ENCODE results near the gene PLEKHF1.
"Not testable (repeated sequence)": the region's sequence is repeated elsewhere in the genome, so short reads cannot be mapped to it uniquely, and the experiment has no call there.

PLEKHF1 gene

DNA sequence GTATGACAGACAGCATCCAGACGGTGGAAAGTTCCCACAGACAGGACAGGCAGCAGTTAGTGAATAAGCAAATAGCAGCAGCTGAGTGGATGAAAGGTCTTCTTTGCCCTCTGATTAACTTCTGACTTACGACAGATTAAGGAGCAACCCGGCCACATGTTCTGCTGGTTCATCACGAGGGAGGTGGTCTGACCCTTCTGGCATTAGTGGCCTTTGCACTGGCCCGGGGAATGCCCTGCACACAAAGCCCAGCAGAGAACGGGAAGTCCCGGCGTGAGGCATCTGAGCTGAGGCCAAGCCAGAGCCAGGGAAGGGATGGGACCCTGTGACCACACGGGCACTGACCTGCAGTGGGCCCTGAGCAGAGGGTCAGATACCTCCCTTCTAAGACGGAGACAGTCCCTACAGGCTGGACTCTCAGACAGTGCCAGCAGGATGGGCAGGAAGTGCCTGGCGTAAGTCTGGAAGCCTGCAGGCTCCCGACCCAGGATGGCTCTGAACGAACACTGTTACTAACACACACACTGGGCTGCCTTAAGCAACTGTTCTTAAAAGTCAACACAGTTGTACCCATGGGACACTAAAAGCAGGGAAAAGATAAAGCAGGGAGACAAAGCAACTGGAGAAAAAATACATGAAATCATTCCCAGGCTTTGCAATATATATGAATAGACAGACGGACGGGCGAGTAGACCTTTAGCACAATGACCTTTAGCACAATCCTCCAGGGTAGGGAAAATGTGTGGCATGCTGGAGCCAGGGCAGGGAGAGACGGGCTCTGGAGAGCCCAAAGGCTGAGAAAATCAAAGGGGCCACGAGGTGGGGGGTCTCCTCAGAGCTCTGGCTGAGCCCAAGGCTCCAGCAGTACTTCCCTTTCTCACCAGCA lies 43.5 kb downstream of the PLEKHF1 start:
- Mint-ChIP-seq H3K27ac (peak overlapping the region; percentile 85), H3K4me1 (ENCODE audit: low read depth) (peaks cover 99% of the 10 kb centered on the region), H3K36me3 (ENCODE audit: low read depth) (peaks cover 52% of the 10 kb centered on the region)

DNA sequence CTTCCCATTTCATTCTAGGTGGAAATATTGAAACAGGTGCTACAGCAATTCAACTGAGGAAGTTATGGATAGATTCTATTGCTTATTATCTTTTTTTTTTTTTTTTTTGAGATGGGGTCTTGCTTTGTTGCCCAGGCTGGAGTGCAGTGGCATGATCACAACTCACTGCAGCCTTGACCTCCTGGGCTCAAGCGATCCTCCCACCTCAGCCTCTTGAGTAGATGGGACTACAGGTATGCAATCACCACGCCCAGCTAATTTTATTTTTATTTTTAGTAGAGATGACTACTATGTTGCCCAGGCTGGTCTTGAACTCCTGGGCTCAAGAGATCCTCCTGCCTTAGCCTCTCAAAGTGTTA lies 44.2 kb downstream of the PLEKHF1 start:
- H3K4me3 Mint-ChIP-seq, H3K9me3 Mint-ChIP-seq, H3K27me3 Mint-ChIP-seq: not testable (repeated sequence)
- H3K4me1 Mint-ChIP-seq (ENCODE audit: low read depth) = peaks cover 99% of the 10 kb centered on the region
- peaks cover 52% of the 10 kb centered on the region for H3K36me3 Mint-ChIP-seq (ENCODE audit: low read depth)
- H3K27ac Mint-ChIP-seq = peak overlapping the region; percentile 85

More for the DNA sequence above, 43.5 kb downstream of the PLEKHF1 start:
- Mint-ChIP-seq H3K4me3 (no peak overlapping the region), H3K27me3 (no peaks in the 10 kb centered on the region), H3K9me3 (no peaks in the 10 kb centered on the region)

DNA sequence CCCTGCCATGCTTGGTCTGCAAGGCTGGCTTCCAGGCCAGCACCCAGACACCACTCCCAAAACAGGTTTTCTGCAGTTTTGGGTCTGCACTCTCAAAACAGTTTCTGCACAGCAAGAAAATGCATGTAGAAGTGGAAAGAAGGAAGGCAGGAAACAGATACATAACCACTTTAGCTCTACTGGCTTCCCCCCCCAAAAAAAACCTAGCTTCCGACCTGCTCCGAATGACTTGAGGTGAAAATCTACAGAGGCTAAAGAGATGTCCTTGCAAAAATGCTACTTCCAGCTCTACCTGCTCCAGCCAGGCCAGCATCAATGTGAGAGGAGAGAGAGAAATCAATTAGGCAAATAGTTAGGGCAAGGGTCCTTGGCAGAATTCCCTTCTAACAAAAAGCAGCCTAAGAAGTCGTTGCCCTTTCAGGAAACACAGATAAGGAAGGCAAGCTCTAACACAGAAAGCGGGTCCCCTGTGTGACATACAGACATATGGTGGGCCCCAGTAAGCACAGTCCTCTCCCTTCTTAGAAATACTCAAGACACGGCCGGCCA lies 46.4 kb downstream of the PLEKHF1 start:
- H3K27me3 Mint-ChIP-seq = no peaks in the 10 kb centered on the region
- peak overlapping the region; percentile 77 for H3K27ac Mint-ChIP-seq
- peak overlapping the region; percentile 96 for H3K4me3 Mint-ChIP-seq
- no peaks in the 10 kb centered on the region for H3K9me3 Mint-ChIP-seq
- H3K4me1 Mint-ChIP-seq (ENCODE audit: low read depth) = peaks cover 91% of the 10 kb centered on the region
- H3K36me3 Mint-ChIP-seq (ENCODE audit: low read depth) = peaks cover 39% of the 10 kb centered on the region

DNA sequence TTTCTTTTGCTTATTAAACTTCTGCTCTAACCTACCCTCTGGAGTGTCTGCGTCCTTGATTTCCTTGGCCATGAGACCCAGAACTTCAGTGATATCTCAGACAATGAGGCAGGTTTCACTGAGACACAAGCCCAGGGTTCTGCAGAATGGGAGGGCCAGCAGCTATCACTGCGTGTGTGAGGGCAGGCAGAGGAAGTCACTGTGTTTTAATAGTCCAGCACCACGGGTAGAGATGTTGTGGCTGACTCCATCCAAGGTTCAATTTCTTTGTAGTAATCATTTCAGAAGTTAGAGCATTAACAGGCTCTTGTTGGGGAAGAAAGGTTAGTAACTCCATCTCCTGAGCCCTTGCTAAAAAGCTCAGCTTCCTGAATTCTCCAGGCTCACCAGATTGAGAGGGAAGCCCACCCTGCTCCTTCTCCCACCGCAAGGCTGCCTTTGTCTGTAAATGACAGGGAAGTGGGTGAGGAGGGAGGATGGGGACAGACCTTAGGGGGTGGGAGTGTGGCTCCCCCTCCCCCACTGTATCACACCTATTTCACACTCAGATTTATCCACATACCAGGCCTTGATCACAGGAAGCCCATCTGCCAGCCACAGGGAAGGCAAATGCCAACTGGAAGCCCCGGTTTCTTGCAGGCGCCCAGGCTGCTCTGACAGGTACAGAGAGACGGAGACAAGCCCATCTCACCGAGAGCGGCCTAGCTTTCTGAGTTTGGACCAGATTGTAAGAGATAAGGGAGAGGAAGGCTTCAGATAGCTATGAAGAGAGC lies 47.7 kb downstream of the PLEKHF1 start:
- Mint-ChIP-seq H3K4me3 (peak overlapping the region; percentile 96), H3K9me3 (no peaks in the 10 kb centered on the region), H3K27me3 (no peaks in the 10 kb centered on the region), H3K27ac (peak overlapping the region; percentile 95), H3K36me3 (ENCODE audit: low read depth) (peaks cover 27% of the 10 kb centered on the region), H3K4me1 (ENCODE audit: low read depth) (peaks cover 80% of the 10 kb centered on the region)

DNA sequence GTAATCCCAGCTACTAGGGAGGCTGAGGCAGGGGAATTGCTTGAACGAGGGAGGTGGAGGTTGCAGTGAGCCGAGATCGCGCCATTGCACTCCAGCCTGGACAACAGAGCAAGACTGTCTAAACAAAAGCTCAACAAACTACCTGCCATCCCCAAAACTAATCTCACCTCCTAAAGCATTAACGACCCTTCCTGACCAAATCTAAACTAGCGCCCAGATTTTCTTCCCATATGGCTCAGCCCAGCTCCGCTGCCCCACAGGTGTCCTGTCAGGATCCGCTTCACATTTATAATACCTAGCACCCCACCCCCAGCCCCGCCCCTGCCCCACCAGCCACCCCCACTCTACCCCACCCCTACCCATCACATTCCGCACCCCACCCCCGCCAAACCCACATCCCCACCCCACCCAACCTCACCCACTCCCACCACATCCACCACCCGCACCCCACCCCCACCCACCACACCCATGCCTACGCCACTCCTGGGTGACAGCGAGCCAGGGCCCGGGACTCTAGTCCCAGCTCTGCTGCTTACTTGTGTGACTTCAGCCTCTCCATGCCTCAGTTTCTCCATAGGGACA lies 49.2 kb downstream of the PLEKHF1 start:
- Mint-ChIP-seq H3K27ac (peak overlapping the region; percentile 95), H3K4me1 (ENCODE audit: low read depth) (peaks cover 66% of the 10 kb centered on the region), H3K27me3 (no peaks in the 10 kb centered on the region)

DNA sequence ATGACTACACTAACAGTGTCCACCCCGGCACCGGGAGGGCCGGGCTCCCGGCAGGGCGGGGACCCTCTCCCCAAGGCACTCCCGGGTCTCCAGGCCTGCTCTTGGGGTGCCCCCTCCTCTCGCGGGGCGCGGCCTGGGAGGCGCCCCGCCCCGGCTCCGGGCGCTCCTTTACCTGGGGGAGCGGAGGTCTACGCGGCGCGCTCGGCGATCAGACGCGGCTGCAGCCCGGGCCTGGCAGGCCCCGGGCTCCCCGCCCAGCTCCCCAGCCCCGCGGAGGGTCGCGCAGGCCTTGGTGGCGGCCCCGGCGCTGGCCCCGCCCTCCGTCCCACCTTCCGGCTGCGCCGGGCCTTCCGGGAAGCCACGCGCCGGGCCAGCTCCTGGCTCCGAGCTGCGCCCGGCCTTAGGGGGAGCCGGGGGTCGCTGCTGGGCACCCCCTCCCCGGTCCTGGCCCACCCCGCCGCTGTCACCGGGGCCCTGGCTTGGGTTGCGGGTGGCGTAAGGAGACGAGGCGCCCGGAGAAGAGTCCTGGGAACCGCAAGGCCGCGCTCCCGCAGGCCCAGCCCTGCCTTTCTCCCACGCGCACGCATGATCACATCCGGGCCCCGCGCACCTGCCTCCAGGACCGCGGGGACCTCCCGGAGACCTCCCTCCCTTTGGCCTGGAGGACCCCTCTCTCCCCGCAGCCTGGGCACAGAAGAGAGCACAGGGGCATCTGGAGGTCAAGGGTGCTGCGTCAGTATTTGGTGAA lies 49.9 kb downstream of the PLEKHF1 start, which contains the start of gene C19orf12:
Gene C19orf12 (minus strand): TSS at position 309 of the 748 bp plus-strand sequence. CDS start 6,848 bp downstream, outside the sequence.
- peaks cover 59% of the 10 kb centered on the region for H3K4me1 Mint-ChIP-seq (ENCODE audit: low read depth)
- no peaks in the 10 kb centered on the region for H3K9me3 Mint-ChIP-seq
- peak within 1 kb of the TSS; percentile 96 for H3K4me3 Mint-ChIP-seq
- peaks cover 18% of the 10 kb centered on the region for H3K36me3 Mint-ChIP-seq (ENCODE audit: low read depth)
- H3K27me3 Mint-ChIP-seq = no peaks in the 10 kb centered on the region
- peak within 1 kb of the TSS; percentile 98 for H3K27ac Mint-ChIP-seq

More for the DNA sequence above, 49.2 kb downstream of the PLEKHF1 start:
- no peaks in the 10 kb centered on the region for H3K9me3 Mint-ChIP-seq
- peaks cover 18% of the 10 kb centered on the region for H3K36me3 Mint-ChIP-seq (ENCODE audit: low read depth)
- peak overlapping the region; percentile 96 for H3K4me3 Mint-ChIP-seq

DNA sequence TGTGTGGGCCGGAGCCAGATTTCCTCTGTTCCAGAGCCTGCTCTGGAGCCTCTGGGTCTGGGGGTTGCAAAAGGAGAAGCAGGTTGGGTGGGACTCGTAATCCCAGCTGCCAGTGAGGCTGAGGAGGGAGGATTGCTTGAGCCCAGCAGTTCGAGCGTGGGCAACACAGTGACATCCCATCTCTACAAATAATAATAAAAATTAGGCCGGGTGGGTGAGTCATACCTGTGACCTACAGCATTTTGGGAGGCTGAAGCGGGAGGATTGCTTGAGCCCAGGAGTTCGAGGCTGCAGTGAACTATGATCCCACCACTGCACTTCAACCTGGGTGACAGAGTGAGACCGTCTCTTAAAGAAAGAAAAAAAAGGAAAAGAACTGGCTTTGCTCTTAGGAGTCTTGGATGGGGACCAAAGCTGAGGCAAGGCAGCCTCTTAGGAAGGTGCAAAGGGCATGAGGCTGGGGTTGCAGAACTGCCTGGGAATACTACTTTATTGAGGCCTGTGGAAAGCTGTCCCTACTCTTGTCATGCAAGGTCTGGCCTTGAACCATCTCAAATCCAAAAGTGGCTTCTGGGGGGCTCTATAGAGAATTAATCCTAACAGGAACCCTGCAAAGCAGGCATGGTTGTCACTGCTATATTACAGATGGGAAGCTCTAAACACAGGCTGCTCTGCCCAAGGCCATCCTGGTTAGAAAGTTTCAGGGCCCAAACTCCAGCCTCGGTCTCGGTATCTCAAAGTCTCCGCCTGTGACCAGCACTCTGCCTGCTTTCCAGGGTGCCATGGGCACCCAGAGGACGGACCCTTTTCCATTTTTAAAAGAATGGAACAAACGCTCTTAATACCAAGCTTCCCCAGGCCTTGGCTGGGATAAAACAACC lies 50.7 kb downstream of the PLEKHF1 start:
- Mint-ChIP-seq H3K9me3 (no peaks in the 10 kb centered on the region), H3K27me3 (no peaks in the 10 kb centered on the region), H3K36me3 (ENCODE audit: low read depth) (peaks cover 18% of the 10 kb centered on the region), H3K4me1 (ENCODE audit: low read depth) (peaks cover 51% of the 10 kb centered on the region), H3K4me3 (peak overlapping the region; percentile 95), H3K27ac (peak overlapping the region; percentile 98)

DNA sequence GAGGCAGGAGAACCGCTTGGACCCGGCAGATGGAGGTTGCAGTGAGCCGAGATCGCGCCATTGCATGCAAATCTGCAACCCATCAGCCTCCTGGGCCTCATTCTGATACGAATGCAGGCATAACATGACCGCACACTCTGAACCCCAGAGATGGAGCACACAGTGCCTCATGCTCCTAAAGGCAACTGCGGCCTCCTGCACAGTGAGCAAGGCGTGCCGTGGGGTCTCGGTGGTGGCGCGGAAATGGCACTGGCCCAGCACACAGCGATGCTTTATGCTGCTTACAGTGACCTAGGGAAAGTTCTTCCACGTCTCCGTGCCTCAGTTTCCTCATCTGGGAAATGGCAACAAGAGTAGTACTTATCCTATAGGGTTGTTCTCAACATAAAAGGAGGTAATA lies 51.8 kb downstream of the PLEKHF1 start:
- no peaks in the 10 kb centered on the region for H3K9me3 Mint-ChIP-seq
- H3K4me1 Mint-ChIP-seq (ENCODE audit: low read depth) = peaks cover 40% of the 10 kb centered on the region
- H3K27ac Mint-ChIP-seq = peak overlapping the region; percentile 98
- H3K36me3 Mint-ChIP-seq (ENCODE audit: low read depth) = peaks cover 18% of the 10 kb centered on the region
- H3K4me3 Mint-ChIP-seq = no peak overlapping the region
- H3K27me3 Mint-ChIP-seq = no peaks in the 10 kb centered on the region

DNA sequence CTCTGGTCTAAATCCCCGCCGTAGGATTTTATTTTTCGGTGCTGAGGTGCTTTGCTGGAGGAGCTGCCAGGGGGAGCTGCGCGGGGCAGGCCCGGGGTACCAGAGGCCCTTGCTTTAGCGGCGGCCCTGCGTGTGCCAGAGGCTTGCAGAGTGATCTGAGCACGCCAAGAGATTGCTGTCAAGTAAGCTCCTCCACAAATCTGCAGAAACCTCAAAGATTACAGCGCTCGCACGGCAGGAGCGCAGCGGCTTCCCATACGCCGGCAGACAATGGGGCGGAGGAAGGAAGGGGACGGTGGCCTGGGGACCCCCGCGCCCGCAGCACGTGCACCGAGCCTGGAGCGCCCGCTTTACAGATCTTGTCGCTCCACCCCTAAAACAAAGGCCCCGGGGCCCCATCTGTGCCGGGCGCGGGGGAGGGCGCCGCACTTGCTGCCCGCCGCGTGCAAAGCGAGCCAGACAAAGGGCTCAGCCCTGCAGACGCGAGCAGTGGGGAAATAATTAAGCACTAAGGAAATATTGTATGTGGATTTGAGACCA lies 58.9 kb downstream of the PLEKHF1 start:
- no peaks in the 10 kb centered on the region for H3K36me3 Mint-ChIP-seq (ENCODE audit: low read depth)
- H3K4me1 Mint-ChIP-seq (ENCODE audit: low read depth) = peaks cover 14% of the 10 kb centered on the region
- peaks cover 3% of the 10 kb centered on the region for H3K27me3 Mint-ChIP-seq
- H3K4me3 Mint-ChIP-seq = peak overlapping the region; percentile 51
- peak overlapping the region; percentile 49 for H3K27ac Mint-ChIP-seq
- no peaks in the 10 kb centered on the region for H3K9me3 Mint-ChIP-seq

DNA sequence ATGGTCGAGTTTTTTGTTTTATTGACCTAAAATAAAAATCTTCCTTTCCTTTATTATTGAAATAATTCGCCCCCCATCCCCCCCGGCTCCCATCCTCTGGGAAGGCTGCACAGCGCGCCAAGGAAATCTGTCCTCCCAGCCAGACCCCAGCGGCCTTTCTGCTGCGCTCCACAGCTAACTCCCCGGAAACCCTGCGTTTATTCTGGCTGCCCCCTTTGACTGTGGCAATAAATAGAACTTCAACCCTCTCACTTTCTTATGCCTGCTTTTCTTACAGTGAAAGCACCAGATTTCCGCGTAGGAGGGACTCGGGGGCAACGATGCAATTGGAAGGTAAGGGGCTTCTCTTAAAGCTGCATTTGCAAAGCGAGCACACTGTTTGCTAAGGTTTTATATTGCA lies 59.5 kb downstream of the PLEKHF1 start:
- H3K27me3 Mint-ChIP-seq = peaks cover 3% of the 10 kb centered on the region
- H3K9me3 Mint-ChIP-seq = no peaks in the 10 kb centered on the region
- H3K27ac Mint-ChIP-seq = no peak overlapping the region
- H3K4me3 Mint-ChIP-seq = no peak overlapping the region
- no peaks in the 10 kb centered on the region for H3K36me3 Mint-ChIP-seq (ENCODE audit: low read depth)
- H3K4me1 Mint-ChIP-seq (ENCODE audit: low read depth) = peaks cover 14% of the 10 kb centered on the region
